Measurements from ENCODE around the gene AKNA. TPM values are rescaled to one million over a fixed set of nuclear protein-coding genes. Genes with fewer than 3 reads are reported as not detected.

AKNA gene
- total RNA-seq, 1 donor from 2014 or later: 2.6 TPM

DNA sequence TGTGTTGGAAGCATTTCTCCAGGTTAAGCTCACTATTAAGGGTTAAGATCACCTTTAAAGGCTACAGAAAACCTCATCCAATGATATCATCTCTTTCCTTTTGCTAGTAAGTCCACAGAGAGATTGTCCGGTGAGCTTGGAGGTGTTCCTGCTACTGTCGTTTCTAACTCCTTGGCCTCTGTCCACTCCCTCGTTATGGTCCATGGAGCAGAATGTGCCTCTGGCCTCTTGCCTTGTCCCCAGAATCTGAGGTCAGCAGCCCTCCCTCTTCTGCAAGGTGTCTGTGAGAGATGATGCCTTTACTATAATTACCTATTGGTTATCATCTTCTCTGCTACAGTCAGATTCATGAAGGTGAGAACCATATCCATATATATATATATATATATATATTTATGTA, 43.1 kb downstream of the AKNA start:
- DNase-seq (ENCODE audit: low read depth) (no peak), FAIRE-seq (no peak)
- Histone ChIP-seq H3K4me3 (ENCODE audit: low read depth, low read length) (no peak overlapping the region), H3K36me3 (ENCODE audit: control insufficient read depth, insufficient read depth, low read length) (peaks cover 7% of the 10 kb centered on the region), H3K27me3 (ENCODE audit: control insufficient read depth, insufficient read depth, low read length) (no peaks in the 10 kb centered on the region)
- TF ChIP-seq CTCF (IDR thresholded peaks at IDR 0.05; ENCODE audit: insufficient read depth, low read length, severe bottlenecking): no peak

DNA sequence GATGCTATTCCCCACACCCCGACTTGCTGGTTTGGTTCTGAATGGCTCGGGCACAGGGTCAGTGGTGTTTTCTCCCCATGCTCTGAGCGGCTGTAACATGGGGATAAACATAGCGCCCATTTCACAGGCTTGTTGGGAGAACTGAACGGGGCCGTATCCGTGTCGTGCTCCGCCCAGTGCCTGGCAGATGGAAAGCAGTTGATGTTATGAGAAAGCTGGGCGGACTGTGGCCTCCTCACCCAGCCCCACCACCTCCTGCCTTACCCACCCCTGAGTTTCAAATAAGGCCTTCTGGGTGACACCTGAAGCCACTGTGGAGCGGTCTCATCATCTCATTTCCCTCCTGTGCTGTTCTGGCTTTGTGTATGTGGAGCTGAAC, 43.6 kb downstream of the AKNA start:
- no peaks in the 10 kb centered on the region for H3K27me3 ChIP-seq (ENCODE audit: control insufficient read depth, insufficient read depth, low read length)
- peaks cover 7% of the 10 kb centered on the region for H3K36me3 ChIP-seq (ENCODE audit: control insufficient read depth, insufficient read depth, low read length)
- DNase-seq (ENCODE audit: low read depth) (no peak), FAIRE-seq (peak; percentile 13)
- no peak for TF ChIP-seq CTCF (IDR thresholded peaks at IDR 0.05; ENCODE audit: insufficient read depth, low read length, severe bottlenecking)
- H3K4me3 ChIP-seq (ENCODE audit: low read depth, low read length): no peak overlapping the region

DNA sequence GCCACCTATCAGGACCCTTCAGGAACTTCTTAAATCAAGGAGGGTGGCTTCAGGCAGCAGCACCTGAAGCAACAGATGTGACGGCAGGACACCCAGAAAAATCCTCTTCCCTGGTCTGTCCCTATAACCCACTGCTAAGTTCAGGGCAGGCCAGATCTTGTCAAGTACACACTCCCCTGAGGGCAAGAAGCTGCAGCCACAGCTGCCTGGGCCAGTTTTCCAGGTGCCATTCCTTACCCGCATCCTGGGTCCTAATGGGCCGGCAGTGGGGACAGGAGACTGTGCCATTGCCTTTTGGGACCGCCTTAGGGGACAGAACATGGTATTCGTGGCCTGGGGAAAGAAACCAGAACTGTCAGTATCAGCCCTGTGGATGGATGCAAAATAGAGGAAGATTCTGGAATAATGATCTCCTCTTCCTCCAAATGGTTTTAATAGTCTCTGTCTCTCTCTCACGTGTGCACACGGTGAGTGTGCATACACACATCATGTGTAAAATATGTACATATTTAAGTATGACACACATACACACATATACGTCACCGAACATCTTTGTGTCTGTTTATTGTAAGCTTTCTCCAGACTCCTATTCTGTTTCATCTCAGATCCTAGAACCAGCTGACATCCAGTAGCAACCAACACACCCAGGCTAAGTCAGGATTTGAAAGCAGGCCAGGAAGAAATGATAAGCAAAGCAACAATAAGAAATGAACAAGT, 44.2 kb downstream of the AKNA start:
- Histone ChIP-seq H3K36me3 (ENCODE audit: control insufficient read depth, insufficient read depth, low read length) (peaks cover 7% of the 10 kb centered on the region), H3K4me3 (ENCODE audit: low read depth, low read length) (no peak overlapping the region), H3K27me3 (ENCODE audit: control insufficient read depth, insufficient read depth, low read length) (no peaks in the 10 kb centered on the region)
- no peak for FAIRE-seq
- DNase-seq (ENCODE audit: low read depth): peak; percentile 55
- no peak for TF ChIP-seq CTCF (IDR thresholded peaks at IDR 0.05; ENCODE audit: insufficient read depth, low read length, severe bottlenecking)

GRCh38 chr9:114342755-114343440, 44.9 kb downstream of the AKNA start:
- DNase-seq (ENCODE audit: low read depth) (no peak), FAIRE-seq (no peak)
- TF ChIP-seq CTCF (IDR thresholded peaks at IDR 0.05; ENCODE audit: insufficient read depth, low read length, severe bottlenecking): no peak
- Histone ChIP-seq H3K4me3 (ENCODE audit: low read depth, low read length) (no peak overlapping the region), H3K36me3 (ENCODE audit: control insufficient read depth, insufficient read depth, low read length) (peaks cover 7% of the 10 kb centered on the region), H3K27me3 (ENCODE audit: control insufficient read depth, insufficient read depth, low read length) (no peaks in the 10 kb centered on the region)

DNA sequence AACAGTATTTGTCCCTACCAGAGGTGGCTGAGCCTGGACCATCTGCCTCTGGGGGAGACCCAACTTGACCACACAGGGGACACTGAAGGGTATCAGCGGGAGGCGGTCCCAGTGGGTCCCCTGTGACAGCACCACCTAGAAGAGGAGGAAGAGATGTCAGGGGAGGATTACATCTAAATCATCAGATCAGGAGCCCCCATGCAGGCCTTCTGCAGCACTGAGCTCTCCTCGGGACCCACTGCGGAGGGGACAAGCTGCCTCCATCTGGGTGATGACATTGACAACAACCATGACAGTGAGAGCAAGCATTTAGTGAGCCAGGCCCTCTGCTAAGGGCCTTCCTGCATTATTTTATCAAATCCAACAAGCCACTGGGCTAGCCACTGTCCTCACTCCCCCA, 45.8 kb downstream of the AKNA start:
- Histone ChIP-seq H3K27me3 (ENCODE audit: control insufficient read depth, insufficient read depth, low read length) (no peaks in the 10 kb centered on the region), H3K36me3 (ENCODE audit: control insufficient read depth, insufficient read depth, low read length) (peaks cover 7% of the 10 kb centered on the region), H3K4me3 (ENCODE audit: low read depth, low read length) (no peak overlapping the region)
- TF ChIP-seq CTCF (IDR thresholded peaks at IDR 0.05; ENCODE audit: insufficient read depth, low read length, severe bottlenecking): no peak
- no peak for DNase-seq (ENCODE audit: low read depth)
- FAIRE-seq: no peak
